T-cell (primary cell): ENCODE measurements around the gene CYSLTR2. TPM values are rescaled to one million over a fixed set of nuclear protein-coding genes. Genes with fewer than 3 reads are reported as not detected.

Experiments
- ATAC-seq, 4 experiments: fragments of 200-7000 bp in 3 of 4; fragments of 150-1000 bp in 1 of 4; cut with Tn5 transposase; replicated peaks in 1 of 4; 1 replicate in 3 of 4; 2 replicates in 1 of 4; pipeline ENCODE4 v1.10.0; 2021; ENCODE audit warnings: moderate library complexity in 3 of 4, mild to moderate bottlenecking in 2 of 4, moderate number of reproducible peaks in 1 of 4
- CTCF ChIA-PET, 2 donors: fragments of 300-600 bp; sonication (Branson Sonifier 250); formaldehyde crosslinking; loops; one replicate each; lab custom pipeline; 2022; ENCODE audit warnings: antibody characterized with exemption in 2 of 2; lab: Charles Lee
- POLR2A ChIA-PET, 2 donors: fragments of 300-600 bp; sonication (Branson Sonifier 250); formaldehyde crosslinking; loops; one replicate each; lab custom pipeline; 2022; ENCODE audit warnings: antibody characterized with exemption in 2 of 2; lab: Charles Lee
- DNase-seq, 35 experiments: peaks; one replicate each; pipeline versions ENCODE4 v3.0.0 to v3.0.0-alpha.2; 2013 to 2023
- H3K27ac ChIP-seq: one replicate; pipeline ENCODE4 v1.5.1; 2013; ENCODE audit warnings: low read length
- H3K27me3 ChIP-seq, 2 experiments: replicated peaks in 1 of 2; 1 replicate in 1 of 2; 2 replicates in 1 of 2; pipeline versions ENCODE4 v1.6.1 to v1.7.0; 2013; ENCODE audit warnings: low read length in 1 of 2, mixed read lengths in 1 of 2; ENCODE audit not compliant: control insufficient read depth in 2 of 2, insufficient read depth in 2 of 2; ENCODE audit errors: extremely low read depth in 1 of 2
- H3K36me3 ChIP-seq, 2 donors: 1 replicate in 1 of 2; 2 replicates in 1 of 2; pipeline versions ENCODE4 v1.6.1 to v1.7.0; 2013; ENCODE audit warnings: low read length in 1 of 2; ENCODE audit not compliant: control insufficient read depth in 2 of 2, insufficient read depth in 1 of 2; ENCODE audit errors: extremely low read depth in 1 of 2
- H3K4me1 ChIP-seq, 2 experiments: 1 replicate in 1 of 2; 2 replicates in 1 of 2; pipeline versions ENCODE4 v1.6.1 to v1.7.0; 2013; ENCODE audit warnings: low read length in 2 of 2, mixed read lengths in 1 of 2; ENCODE audit not compliant: insufficient read depth in 2 of 2, control insufficient read depth in 1 of 2; ENCODE audit errors: extremely low read depth in 1 of 2
- H3K4me3 ChIP-seq, 2 donors: 1 replicate in 1 of 2; 2 replicates in 1 of 2; pipeline versions ENCODE4 v1.5.1 to v1.7.0; 2013; ENCODE audit warnings: mild to moderate bottlenecking in 2 of 2, low read length in 1 of 2, moderate library complexity in 1 of 2; ENCODE audit not compliant: control insufficient read depth in 1 of 2; ENCODE audit errors: extremely low read depth in 1 of 2
- H3K9me3 ChIP-seq: 2 replicates; pipeline ENCODE4 v1.7.0; 2013
- H3K27ac Mint-ChIP-seq, 2 donors: one replicate each; pipeline ENCODE4 v1.8.0; 2020 to 2021; ENCODE audit warnings: mild to moderate bottlenecking in 2 of 2, mixed read lengths in 2 of 2
- H3K27me3 Mint-ChIP-seq, 2 donors: one replicate each; pipeline ENCODE4 v1.8.0; 2021 to 2022; ENCODE audit warnings: mixed read lengths in 2 of 2
- H3K36me3 Mint-ChIP-seq: one replicate; pipeline ENCODE4 v1.8.0; 2021; ENCODE audit warnings: mixed read lengths
- H3K4me1 Mint-ChIP-seq, 3 donors: one replicate each; pipeline ENCODE4 v1.8.0; 2020 to 2022; ENCODE audit warnings: mixed read lengths in 3 of 3, mild to moderate bottlenecking in 1 of 3
- H3K4me3 Mint-ChIP-seq, 3 donors: one replicate each; pipeline ENCODE4 v1.8.0; 2020 to 2022; ENCODE audit warnings: mild to moderate bottlenecking in 3 of 3, mixed read lengths in 3 of 3, moderate library complexity in 3 of 3
- H3K9me3 Mint-ChIP-seq, 3 donors: one replicate each; pipeline ENCODE4 v1.8.0; 2020 to 2022; ENCODE audit warnings: mixed read lengths in 3 of 3
- WGBS: methylation state at CpG from one replicate; pipeline ENCODE4 v1.1.5; 2013; ENCODE audit warnings: missing lambda C conversion rate; ENCODE audit not compliant: insufficient coverage; 5-methylcytosine and 5-hydroxymethylcytosine counted together
- total RNA-seq, 35 experiments: library from RNA in 6 of 35; stranded (reverse) in 6 of 35; fragments of 120-200 nt in 1 of 35; gene quantifications; one replicate each; pipeline versions ENCODE4 v1.2.1 to v1.2.4 and lab custom pipeline; 2013 to 2026

Gene CYSLTR2
- total RNA-seq, 5 donors from 2014 or later (not counting 1 experiment from before 2014, with no cell fraction given): 1.7 to 6.2 (median 2.9) TPM

GRCh38 chr13:48728876-48729275 is 75.1 kb downstream of the CYSLTR2 start:
- peaks cover 0 to 2% of the 10 kb centered on the region in 2 experiments for H3K27me3 ChIP-seq
- WGBS: 82% methylated on average over 3 of the region's 4 CpGs
- H3K9me3 ChIP-seq: no peaks in the 10 kb centered on the region
- peaks cover 8 to 15% (median 14%) of the 10 kb centered on the region in 3 donors for H3K4me1 Mint-ChIP-seq
- ChIA-PET POLR2A (no interaction called here), CTCF (no interaction called here)
- H3K27ac ChIP-seq: no peak overlapping the region
- no peak for ATAC-seq
- H3K4me1 ChIP-seq: peaks cover 0 to 5% of the 10 kb centered on the region in 2 experiments
- no peaks in the 10 kb centered on the region for H3K9me3 Mint-ChIP-seq
- H3K4me3 ChIP-seq: no peak overlapping the region
- H3K27me3 Mint-ChIP-seq: peaks cover 0 to 3% of the 10 kb centered on the region in 2 donors
- no peak for DNase-seq
- H3K4me3 Mint-ChIP-seq: no peak overlapping the region
- no peaks in the 10 kb centered on the region for H3K36me3 ChIP-seq
- H3K27ac Mint-ChIP-seq: no peak overlapping the region
- no peaks in the 10 kb centered on the region for H3K36me3 Mint-ChIP-seq

- Mint-ChIP-seq H3K27me3 (peaks cover 0 to 3% of the 10 kb centered on the region in 2 donors), H3K27ac (no peak overlapping the region), H3K4me3 (no peak overlapping the region), H3K36me3 (no peaks in the 10 kb centered on the region), H3K4me1 (peaks cover 8 to 15% (median 14%) of the 10 kb centered on the region in 3 donors), H3K9me3 (no peaks in the 10 kb centered on the region)
- no peak for DNase-seq
- H3K4me1 ChIP-seq: peaks cover 0 to 5% of the 10 kb centered on the region in 2 experiments
- H3K9me3 ChIP-seq: no peaks in the 10 kb centered on the region
- WGBS: 79% methylated on average over 4 of the region's 4 CpGs
- H3K27ac ChIP-seq: no peak overlapping the region
- ATAC-seq: no peak
- ChIA-PET POLR2A (no interaction called here), CTCF (no interaction called here)
- H3K36me3 ChIP-seq: no peaks in the 10 kb centered on the region
- no peak overlapping the region for H3K4me3 ChIP-seq
- H3K27me3 ChIP-seq: peaks cover 0 to 5% of the 10 kb centered on the region in 2 experiments
Measured at GRCh38 chr13:48729856-48730255, 76.1 kb downstream of the CYSLTR2 start.

GRCh38 chr13:48731001-48731658 is 77.4 kb downstream of the CYSLTR2 start:
- Histone ChIP-seq H3K9me3 (no peaks in the 10 kb centered on the region), H3K4me1 (peaks cover 0 to 5% of the 10 kb centered on the region in 2 experiments), H3K27ac (no peak overlapping the region), H3K27me3 (peaks cover 0 to 8% of the 10 kb centered on the region in 2 experiments), H3K36me3 (no peaks in the 10 kb centered on the region), H3K4me3 (no peak overlapping the region)
- ChIA-PET CTCF (interaction anchor here (0.6 to 1.7 kb wide), 10 partner anchors 22 to 398 kb away, joined by 3 to 5 read pairs (median 4); no protein-coding TSS in a partner anchor), POLR2A (no interaction called here)
- Mint-ChIP-seq H3K4me1 (peaks cover 8 to 15% (median 14%) of the 10 kb centered on the region in 3 donors), H3K9me3 (no peaks in the 10 kb centered on the region), H3K27ac (peak overlapping the region in 1 of 2 donors; percentile 4), H3K4me3 (peak overlapping the region in 1 of 3 donors; percentile 77), H3K36me3 (no peaks in the 10 kb centered on the region), H3K27me3 (peaks cover 0 to 3% of the 10 kb centered on the region in 2 donors)
- DNase-seq (no peak), ATAC-seq (no peak)
- WGBS: 86% methylated on average over 2 of the region's 6 CpGs

DNA sequence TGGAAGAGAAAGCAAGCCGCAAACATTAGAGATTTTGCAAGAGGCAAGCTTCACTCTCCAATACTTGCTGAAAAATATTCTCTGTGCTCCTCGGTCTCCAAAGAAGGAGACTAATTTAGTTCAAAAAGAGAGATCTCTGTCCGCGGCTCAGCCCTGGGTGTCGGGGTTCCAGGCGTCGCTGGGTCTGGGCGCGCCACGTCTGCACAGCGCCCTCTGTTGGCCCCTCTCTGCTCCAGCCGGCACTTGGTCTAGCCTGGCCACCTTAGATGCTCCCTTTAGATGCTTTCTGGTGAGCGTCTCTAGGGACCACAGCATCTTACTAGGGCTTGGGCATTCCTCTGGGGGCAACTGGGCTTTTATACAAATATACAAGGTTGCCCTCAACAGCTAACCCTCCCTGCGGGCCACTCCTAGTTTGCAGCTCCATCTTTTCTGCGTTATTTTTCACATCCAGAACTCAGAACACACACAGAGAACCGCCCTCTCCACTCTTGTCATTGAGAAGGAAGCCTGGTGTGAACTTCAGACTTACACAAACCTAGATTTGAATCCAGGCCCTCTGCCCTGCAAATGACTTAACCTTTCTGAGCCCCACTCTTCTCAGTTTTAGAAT is 78.3 kb downstream of the CYSLTR2 start:
- H3K27me3 ChIP-seq: peaks cover 0 to 8% of the 10 kb centered on the region in 2 experiments
- peaks cover 8 to 15% (median 14%) of the 10 kb centered on the region in 3 donors for H3K4me1 Mint-ChIP-seq
- H3K27ac ChIP-seq: no peak overlapping the region
- ATAC-seq: peak; percentile 83 to 87 (median 85)
- H3K9me3 Mint-ChIP-seq: no peaks in the 10 kb centered on the region
- peaks cover 0 to 3% of the 10 kb centered on the region in 2 donors for H3K27me3 Mint-ChIP-seq
- 45% methylated on average over 15 of the region's 16 CpGs for WGBS
- H3K4me1 ChIP-seq: peaks cover 0 to 5% of the 10 kb centered on the region in 2 experiments
- H3K36me3 ChIP-seq: no peaks in the 10 kb centered on the region
- H3K4me3 Mint-ChIP-seq: peak overlapping the region; percentile 63 to 77 (median 66)
- H3K36me3 Mint-ChIP-seq: no peaks in the 10 kb centered on the region
- ChIA-PET POLR2A (interaction anchor here in 1 of 2 donors (0.6 kb wide), 1 partner anchor 873 kb away, joined by 3 read pairs; no protein-coding TSS in a partner anchor), CTCF (interaction anchor here (0.6 to 1.7 kb wide), 10 partner anchors 23 to 151 kb away, joined by 3 to 5 read pairs (median 4); no protein-coding TSS in a partner anchor)
- DNase-seq: peak; percentile 10 to 77 (median 47)
- H3K9me3 ChIP-seq: no peaks in the 10 kb centered on the region
- peak overlapping the region in 1 of 2 donors; percentile 78 for H3K27ac Mint-ChIP-seq
- no peak overlapping the region for H3K4me3 ChIP-seq

DNA sequence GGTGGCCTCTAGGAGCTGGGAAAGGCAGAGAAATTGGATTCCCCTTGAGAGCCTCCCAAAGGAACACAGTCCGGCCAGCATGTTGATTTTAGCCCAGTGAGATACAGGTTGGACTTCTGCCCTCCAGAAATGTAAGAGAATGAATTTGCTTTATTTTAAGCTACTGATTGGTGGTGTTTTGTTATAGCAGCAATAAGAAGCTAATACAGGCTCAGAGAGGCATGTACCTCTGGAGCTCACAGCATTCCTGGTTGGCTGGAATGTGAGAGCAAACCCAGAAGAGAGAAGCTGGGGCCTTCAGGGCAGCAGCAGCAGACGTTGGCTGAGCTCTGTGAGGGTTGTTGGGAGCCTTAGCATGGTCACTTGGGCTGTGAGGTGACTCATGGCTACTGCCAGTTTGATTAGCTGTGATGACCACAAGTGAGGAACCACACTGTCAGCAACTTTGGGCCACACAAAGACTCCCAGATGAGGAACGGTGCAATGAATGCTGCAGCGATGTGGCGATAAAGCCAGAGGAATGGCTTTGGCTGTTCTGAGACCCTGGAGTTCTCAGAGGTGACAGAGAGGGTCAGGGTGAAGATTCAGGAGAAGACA is 80.1 kb downstream of the CYSLTR2 start:
- Histone ChIP-seq H3K4me3 (no peak overlapping the region), H3K27me3 (peaks cover 0 to 8% of the 10 kb centered on the region in 2 experiments), H3K27ac (no peak overlapping the region), H3K4me1 (peaks cover 0 to 5% of the 10 kb centered on the region in 2 experiments), H3K36me3 (no peaks in the 10 kb centered on the region), H3K9me3 (no peaks in the 10 kb centered on the region)
- Mint-ChIP-seq H3K9me3 (no peaks in the 10 kb centered on the region), H3K4me3 (no peak overlapping the region), H3K27me3 (peaks cover 0 to 3% of the 10 kb centered on the region in 2 donors), H3K36me3 (no peaks in the 10 kb centered on the region), H3K4me1 (peaks cover 8 to 15% (median 14%) of the 10 kb centered on the region in 3 donors), H3K27ac (no peak overlapping the region)
- ChIA-PET CTCF (interaction anchor here (0.6 to 2.3 kb wide), 5 partner anchors 80 to 335 kb away, joined by 3 to 12 read pairs (median 3); partner anchors contain the start of gene CYSLTR2 (in 1 of the 2)), POLR2A (interaction anchor here in 1 of 2 donors (0.5 kb wide), 1 partner anchor 1974 kb away, joined by 4 read pairs; no protein-coding TSS in a partner anchor)
- DNase-seq (no peak), ATAC-seq (no peak)
- 89% methylated on average over 5 of the region's 5 CpGs for WGBS

- ChIA-PET POLR2A (no interaction called here), CTCF (interaction anchor here (0.6 to 1.1 kb wide), 2 partner anchors 10 to 55 kb away, joined by 3 read pairs; no protein-coding TSS in a partner anchor)
- ATAC-seq (no peak), DNase-seq (no peak)
- no CpG with 5 or more reads among the region's 3 CpGs for whole genome bisulfite sequencing
- Mint-ChIP-seq H3K36me3 (no peaks in the 10 kb centered on the region), H3K27me3 (peaks cover 0 to 2% of the 10 kb centered on the region in 2 donors), H3K4me3 (no peak overlapping the region), H3K27ac (no peak overlapping the region), H3K9me3 (no peaks in the 10 kb centered on the region), H3K4me1 (peaks cover 8 to 15% (median 14%) of the 10 kb centered on the region in 3 donors)
- Histone ChIP-seq H3K27me3 (peaks cover 0 to 8% of the 10 kb centered on the region in 2 experiments), H3K4me1 (peaks cover 0 to 5% of the 10 kb centered on the region in 2 experiments), H3K36me3 (no peaks in the 10 kb centered on the region), H3K9me3 (no peaks in the 10 kb centered on the region), H3K27ac (no peak overlapping the region), H3K4me3 (no peak overlapping the region)
Measured at GRCh38 chr13:48735571-48735970, 81.8 kb downstream of the CYSLTR2 start.
